HUES6 (cell line): Measurements from ENCODE around the gene DGKI.
"Not testable (repeated sequence)": the region's sequence is repeated elsewhere in the genome, so short reads cannot be mapped to it uniquely, and the experiment has no call there.

Experiments used
- H3K27ac ChIP-seq: 2 replicates; pipeline ENCODE4 v1.7.0; 2013; ENCODE audit warnings: low read depth, mild to moderate bottlenecking, low read length, inconsistent platforms
- H3K27me3 ChIP-seq: 2 replicates; pipeline ENCODE4 v1.6.1; 2013; ENCODE audit warnings: low read length; ENCODE audit not compliant: control insufficient read depth, insufficient read depth
- H3K36me3 ChIP-seq: 2 replicates; pipeline ENCODE4 v1.6.1; 2013; ENCODE audit warnings: low read length; ENCODE audit not compliant: control insufficient read depth, insufficient read depth
- H3K4me1 ChIP-seq: 2 replicates; pipeline ENCODE4 v1.6.1; 2013; ENCODE audit warnings: low read length; ENCODE audit not compliant: control insufficient read depth, insufficient read depth
- H3K4me3 ChIP-seq: 2 replicates; pipeline ENCODE4 v1.5.1; 2013; ENCODE audit warnings: low read depth, low read length
- H3K9ac ChIP-seq: one replicate; pipeline ENCODE4 v1.6.1; 2013; ENCODE audit warnings: mild to moderate bottlenecking, low read length
- H3K9me3 ChIP-seq: 2 replicates; pipeline ENCODE4 v1.6.1; 2013; ENCODE audit warnings: low read depth, low read length; ENCODE audit not compliant: control insufficient read depth, insufficient read depth

The DGKI gene

DNA sequence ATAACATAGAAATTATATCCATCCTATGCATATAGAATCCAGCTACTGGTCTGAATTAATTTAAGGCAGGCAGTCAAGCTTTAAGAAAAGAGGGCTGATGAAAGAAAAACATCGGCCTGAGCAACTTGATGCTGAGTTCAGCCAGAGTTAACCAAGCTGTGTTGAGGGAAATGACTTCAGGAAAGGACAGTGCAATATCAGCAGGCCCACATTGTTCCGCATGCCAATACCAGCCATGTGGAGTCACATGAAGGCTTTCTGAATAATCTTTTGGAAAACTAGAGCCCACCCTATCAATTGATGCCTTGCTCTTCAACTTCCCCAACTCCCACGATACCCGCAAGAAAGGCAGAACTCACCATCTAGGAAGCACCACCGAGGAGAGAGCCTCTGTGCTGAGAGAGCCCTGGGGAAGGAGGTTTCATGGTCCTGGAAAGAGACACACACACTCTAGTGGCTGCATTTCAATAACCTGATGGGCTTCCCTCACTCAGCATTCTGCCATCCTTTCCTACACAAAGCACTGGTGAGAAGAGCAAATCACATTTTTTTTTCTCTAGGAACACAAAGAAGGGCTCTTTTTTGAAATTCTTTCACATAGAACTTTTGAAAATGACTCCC, 377.5 kb downstream of the DGKI start:
- Histone ChIP-seq H3K9ac (no peak overlapping the region), H3K9me3 (no peaks in the 10 kb centered on the region), H3K4me1 (no peaks in the 10 kb centered on the region), H3K27me3 (no peaks in the 10 kb centered on the region), H3K4me3 (no peak overlapping the region), H3K27ac (no peak overlapping the region), H3K36me3 (no peaks in the 10 kb centered on the region)

DNA sequence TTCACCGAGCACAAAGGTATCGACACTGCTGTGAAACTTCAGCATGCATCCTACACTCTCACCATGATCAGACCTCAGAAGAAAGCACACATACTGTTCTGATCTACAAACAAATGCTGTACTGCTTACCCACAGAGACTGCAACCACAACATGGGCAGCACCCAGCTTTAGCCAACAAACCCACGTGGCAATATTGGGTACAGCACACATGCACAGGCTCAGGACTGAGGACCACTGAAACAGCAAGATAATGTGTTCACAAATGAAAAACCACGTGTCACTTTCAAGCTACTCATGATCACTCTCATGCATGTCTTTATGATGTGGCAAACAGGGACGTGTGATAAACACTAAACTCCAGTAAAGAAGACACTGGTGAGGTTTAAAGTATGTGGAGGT, 383.9 kb downstream of the DGKI start:
- H3K36me3 ChIP-seq, result no peaks in the 10 kb centered on the region
- H3K4me3 ChIP-seq, result no peak overlapping the region
- no peaks in the 10 kb centered on the region for H3K4me1 ChIP-seq
- H3K9me3 ChIP-seq, result no peaks in the 10 kb centered on the region
- no peak overlapping the region for H3K9ac ChIP-seq
- no peak overlapping the region for H3K27ac ChIP-seq
- no peaks in the 10 kb centered on the region for H3K27me3 ChIP-seq

DNA sequence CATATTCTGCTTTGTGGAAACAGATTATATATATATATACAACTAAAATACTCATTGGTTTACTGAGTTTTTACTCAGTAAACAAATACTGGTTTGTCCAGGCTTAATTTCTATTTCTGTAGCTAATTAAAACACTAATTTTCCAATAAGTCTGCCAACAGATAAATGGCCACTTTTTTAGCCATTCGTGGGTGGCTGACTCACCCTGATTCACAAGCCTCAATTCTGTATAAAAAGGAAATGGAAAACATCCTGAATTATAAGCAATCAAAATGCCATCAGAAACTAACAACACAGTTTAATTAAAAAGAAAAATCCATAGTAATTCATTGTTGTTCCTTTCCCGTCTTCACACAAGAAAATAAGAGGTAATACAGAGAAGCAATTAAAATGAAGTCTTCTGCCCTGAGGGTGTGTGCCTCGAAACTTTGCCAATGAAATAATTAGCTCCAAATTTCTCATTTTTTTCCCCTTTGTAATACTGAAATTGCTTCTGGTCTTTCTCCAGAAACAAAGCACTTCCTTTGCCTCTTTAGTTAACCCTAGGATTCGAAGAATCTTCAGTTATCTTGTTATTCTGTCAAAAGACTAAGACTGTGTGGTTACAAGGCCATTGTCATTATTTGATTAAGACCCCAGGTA, 384.6 kb downstream of the DGKI start:
- Histone ChIP-seq H3K9ac (no peak overlapping the region), H3K4me1 (no peaks in the 10 kb centered on the region), H3K9me3 (no peaks in the 10 kb centered on the region), H3K4me3 (no peak overlapping the region), H3K36me3 (no peaks in the 10 kb centered on the region), H3K27ac (no peak overlapping the region), H3K27me3 (no peaks in the 10 kb centered on the region)

DNA sequence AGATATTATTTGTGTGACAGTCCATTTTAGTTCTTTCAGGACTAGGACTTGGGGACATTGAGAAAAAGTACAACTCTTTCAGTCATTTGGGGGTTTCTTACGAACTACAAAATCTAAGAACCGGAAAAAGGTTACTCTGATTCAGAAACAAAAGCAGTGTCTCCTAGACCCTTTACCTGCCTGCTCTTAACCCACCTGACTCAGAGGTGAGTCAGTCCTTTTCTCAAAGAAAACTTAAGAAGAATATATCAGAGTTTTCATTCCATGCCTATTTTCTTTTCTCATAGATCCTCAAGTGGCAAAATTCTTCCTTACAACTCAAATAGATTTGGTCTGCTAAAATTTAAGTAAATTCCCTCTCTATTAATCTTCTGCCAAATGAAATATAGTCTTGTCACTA, 388.4 kb downstream of the DGKI start:
- no peak overlapping the region for H3K4me3 ChIP-seq
- no peak overlapping the region for H3K27ac ChIP-seq
- no peaks in the 10 kb centered on the region for H3K27me3 ChIP-seq
- H3K9me3 ChIP-seq, result no peaks in the 10 kb centered on the region
- no peaks in the 10 kb centered on the region; the same call in 1 of the 2 replicates for H3K4me1 ChIP-seq
- H3K36me3 ChIP-seq, result no peaks in the 10 kb centered on the region
- H3K9ac ChIP-seq, result no peak overlapping the region

DNA sequence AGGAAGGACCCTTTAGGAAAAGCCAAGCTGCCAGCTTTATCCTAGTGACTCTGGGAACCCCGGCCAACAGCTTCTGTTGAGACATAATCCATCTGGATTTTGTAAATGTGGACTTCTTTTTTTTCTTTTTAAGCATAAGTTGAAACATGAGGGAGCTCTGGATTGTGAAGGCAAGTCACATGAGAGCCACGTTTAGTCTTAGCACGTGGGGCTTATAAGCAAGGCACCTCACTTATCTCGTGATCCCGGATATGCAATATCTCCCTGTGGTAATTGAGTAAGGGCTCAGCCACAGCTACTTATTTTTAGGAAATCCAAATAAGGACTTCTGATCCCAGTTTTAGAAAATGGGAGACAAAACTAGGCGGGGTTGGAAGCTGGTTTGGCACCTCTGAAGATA, 392.0 kb downstream of the DGKI start:
- Histone ChIP-seq H3K9ac (no peak overlapping the region), H3K27me3 (no peaks in the 10 kb centered on the region), H3K4me3 (no peak overlapping the region), H3K36me3 (no peaks in the 10 kb centered on the region), H3K9me3 (no peaks in the 10 kb centered on the region), H3K27ac (no peak overlapping the region), H3K4me1 (no peaks in the 10 kb centered on the region; the same call in 1 of the 2 replicates)

DNA sequence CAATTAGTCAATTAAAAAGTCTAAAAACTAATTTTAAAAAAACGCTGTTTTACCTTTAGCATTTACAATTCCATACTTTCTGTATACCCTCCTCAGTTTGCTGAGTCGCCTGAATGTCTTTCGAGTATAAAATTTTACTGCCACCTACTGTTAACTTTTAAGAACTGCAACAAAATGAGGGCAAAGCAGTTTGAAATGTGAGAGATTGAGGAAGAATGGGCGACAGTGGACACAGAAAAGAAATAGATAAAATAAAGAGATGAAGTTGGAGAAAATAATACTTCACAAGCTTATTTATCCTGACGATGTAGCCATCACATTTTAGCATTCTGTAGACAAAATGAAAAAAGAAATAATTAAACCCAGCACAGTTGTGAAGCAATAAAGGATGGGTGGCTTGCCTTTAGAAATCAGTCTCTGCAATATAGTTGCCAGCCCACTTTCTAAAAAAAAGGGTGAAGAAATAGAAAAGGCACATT, 392.5 kb downstream of the DGKI start:
- H3K9me3 ChIP-seq, result no peaks in the 10 kb centered on the region
- no peak overlapping the region for H3K9ac ChIP-seq
- no peaks in the 10 kb centered on the region; the same call in 1 of the 2 replicates for H3K4me1 ChIP-seq
- no peak overlapping the region for H3K4me3 ChIP-seq
- no peak overlapping the region for H3K27ac ChIP-seq
- no peaks in the 10 kb centered on the region for H3K27me3 ChIP-seq
- no peaks in the 10 kb centered on the region for H3K36me3 ChIP-seq

DNA sequence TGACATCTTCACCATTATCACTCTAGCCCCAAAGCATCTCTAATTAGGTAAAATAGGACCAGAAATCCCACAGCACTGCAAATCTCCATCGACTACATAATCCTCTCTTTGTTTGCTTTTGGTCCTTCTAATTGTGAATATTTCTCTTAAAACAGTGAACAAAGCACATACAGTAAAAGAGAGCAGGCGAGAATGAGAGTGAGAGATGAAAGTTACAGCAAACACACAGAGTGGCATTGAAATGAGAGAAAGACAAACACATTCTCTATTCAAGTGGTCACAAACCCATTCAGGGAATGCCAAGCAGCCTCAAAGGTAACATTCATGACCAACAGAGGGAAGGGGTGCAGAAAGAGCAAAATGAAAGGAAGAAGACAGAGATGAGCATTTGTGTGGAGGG, 393.4 kb downstream of the DGKI start:
- no peak overlapping the region for H3K9ac ChIP-seq
- H3K4me3 ChIP-seq, result no peak overlapping the region
- no peaks in the 10 kb centered on the region for H3K36me3 ChIP-seq
- no peaks in the 10 kb centered on the region; the same call in 1 of the 2 replicates for H3K4me1 ChIP-seq
- no peaks in the 10 kb centered on the region for H3K27me3 ChIP-seq
- no peaks in the 10 kb centered on the region for H3K9me3 ChIP-seq
- H3K27ac ChIP-seq, result no peak overlapping the region

DNA sequence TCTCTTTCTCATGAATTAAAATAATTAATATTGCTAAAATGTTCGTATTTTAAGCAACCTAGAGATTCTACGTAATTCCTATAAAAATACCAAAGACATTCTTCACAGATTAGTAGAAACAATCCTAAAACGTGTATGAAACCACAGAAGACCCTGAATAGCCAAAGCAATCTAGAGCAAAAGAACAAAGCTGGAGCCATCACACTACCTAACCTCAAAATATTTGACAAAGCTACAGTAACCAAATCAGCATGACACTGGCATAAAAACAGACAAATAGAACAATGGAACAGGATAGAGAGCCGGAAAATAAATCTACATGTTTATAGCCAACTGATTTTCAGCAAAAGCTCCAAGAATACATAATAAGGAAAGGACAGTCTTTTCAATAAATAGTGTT, 397.8 kb downstream of the DGKI start:
- H3K4me3 ChIP-seq, result no peak overlapping the region

DNA sequence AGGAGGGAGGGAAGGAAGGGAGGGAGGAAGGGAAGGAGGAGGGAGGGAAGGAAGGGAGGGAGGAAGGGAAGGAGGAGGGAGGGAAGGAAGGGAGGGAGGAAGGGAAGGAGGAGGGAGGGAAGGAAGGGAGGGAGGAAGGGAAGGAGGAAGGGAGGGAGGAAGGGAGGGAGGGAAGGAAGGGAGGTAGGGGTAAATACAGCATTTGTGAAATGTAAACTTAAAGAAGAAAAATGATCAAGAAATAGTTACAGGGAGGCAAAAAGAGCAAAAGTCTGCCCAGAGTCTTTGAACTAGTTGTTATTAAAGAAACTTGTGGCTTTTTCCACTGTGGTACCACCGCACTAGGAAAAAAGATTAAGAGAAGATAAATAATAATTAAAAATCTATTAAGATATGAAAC, 398.2 kb downstream of the DGKI start:
- H3K9me3 ChIP-seq, H3K4me1 ChIP-seq, H3K27ac ChIP-seq, H3K9ac ChIP-seq, H3K36me3 ChIP-seq, H3K4me3 ChIP-seq, H3K27me3 ChIP-seq: not testable (repeated sequence)

More for the DNA sequence above, 397.8 kb downstream of the DGKI start:
- H3K36me3 ChIP-seq, result no peaks in the 10 kb centered on the region
- no peaks in the 10 kb centered on the region for H3K9me3 ChIP-seq
- H3K27ac ChIP-seq, result no peak overlapping the region
- no peaks in the 10 kb centered on the region for H3K4me1 ChIP-seq
- H3K27me3 ChIP-seq, result no peaks in the 10 kb centered on the region
- no peak overlapping the region for H3K9ac ChIP-seq

DNA sequence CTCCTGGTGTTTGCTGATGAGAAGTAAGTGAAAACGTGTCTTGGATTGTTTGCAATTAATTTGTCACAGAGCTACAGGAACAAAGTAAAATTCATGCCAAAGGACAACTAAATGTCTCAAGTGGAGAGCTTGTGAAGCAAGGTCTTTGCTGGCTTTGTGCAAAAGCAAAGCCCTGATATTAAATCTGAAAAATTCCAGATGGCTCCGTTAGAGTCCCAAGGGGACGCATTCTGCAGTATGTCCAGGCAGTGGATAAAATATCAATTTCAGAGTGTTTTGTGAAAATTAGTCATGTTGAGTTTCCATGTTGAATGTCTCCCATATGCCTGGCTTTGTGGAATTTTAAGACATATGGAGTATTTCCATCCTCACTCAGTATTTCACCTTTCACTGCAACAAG, 400.7 kb downstream of the DGKI start:
- no peak overlapping the region for H3K4me3 ChIP-seq
- H3K27ac ChIP-seq, result no peak overlapping the region
- H3K4me1 ChIP-seq, result no peaks in the 10 kb centered on the region
- no peaks in the 10 kb centered on the region for H3K36me3 ChIP-seq
- no peaks in the 10 kb centered on the region for H3K27me3 ChIP-seq
- H3K9ac ChIP-seq, result no peak overlapping the region
- no peaks in the 10 kb centered on the region for H3K9me3 ChIP-seq

DNA sequence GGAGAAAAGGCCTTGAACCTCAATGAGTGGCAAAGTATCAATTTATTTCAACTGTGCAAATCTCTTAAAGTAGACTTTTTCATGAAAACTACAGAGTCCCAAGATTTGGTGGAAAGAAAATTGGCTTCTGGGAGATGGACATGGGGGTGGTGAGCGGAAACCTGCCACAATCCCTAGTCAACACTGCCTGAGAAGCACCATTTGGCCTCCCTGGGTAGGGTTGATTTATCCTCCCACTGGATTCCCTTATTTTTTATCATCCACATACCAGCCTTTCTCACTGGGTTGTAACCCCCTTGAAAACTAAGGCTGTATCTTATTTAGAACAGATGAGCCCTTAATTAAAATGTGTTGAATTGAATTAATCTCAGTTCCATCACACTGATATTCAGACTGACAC, 401.5 kb downstream of the DGKI start:
- H3K27ac ChIP-seq, result no peak overlapping the region
- no peak overlapping the region for H3K4me3 ChIP-seq
- H3K9me3 ChIP-seq, result no peaks in the 10 kb centered on the region
- H3K4me1 ChIP-seq, result peaks cover 3% of the 10 kb centered on the region; the same call in 1 of the 2 replicates
- no peaks in the 10 kb centered on the region for H3K27me3 ChIP-seq
- no peaks in the 10 kb centered on the region for H3K36me3 ChIP-seq
- H3K9ac ChIP-seq, result no peak overlapping the region
